GM21825 (cell line): Measurements from ENCODE around the gene ATP8B3.

ENCODE experiments used
- ATAC-seq: cut with Tn5 transposase; IDR thresholded peaks from one replicate; pipeline ENCODE4 v1.9.1; 2021; ENCODE audit warnings: mild to moderate bottlenecking, moderate library complexity; ENCODE audit not compliant: unreplicated experiment

The ATP8B3 gene, protein sequence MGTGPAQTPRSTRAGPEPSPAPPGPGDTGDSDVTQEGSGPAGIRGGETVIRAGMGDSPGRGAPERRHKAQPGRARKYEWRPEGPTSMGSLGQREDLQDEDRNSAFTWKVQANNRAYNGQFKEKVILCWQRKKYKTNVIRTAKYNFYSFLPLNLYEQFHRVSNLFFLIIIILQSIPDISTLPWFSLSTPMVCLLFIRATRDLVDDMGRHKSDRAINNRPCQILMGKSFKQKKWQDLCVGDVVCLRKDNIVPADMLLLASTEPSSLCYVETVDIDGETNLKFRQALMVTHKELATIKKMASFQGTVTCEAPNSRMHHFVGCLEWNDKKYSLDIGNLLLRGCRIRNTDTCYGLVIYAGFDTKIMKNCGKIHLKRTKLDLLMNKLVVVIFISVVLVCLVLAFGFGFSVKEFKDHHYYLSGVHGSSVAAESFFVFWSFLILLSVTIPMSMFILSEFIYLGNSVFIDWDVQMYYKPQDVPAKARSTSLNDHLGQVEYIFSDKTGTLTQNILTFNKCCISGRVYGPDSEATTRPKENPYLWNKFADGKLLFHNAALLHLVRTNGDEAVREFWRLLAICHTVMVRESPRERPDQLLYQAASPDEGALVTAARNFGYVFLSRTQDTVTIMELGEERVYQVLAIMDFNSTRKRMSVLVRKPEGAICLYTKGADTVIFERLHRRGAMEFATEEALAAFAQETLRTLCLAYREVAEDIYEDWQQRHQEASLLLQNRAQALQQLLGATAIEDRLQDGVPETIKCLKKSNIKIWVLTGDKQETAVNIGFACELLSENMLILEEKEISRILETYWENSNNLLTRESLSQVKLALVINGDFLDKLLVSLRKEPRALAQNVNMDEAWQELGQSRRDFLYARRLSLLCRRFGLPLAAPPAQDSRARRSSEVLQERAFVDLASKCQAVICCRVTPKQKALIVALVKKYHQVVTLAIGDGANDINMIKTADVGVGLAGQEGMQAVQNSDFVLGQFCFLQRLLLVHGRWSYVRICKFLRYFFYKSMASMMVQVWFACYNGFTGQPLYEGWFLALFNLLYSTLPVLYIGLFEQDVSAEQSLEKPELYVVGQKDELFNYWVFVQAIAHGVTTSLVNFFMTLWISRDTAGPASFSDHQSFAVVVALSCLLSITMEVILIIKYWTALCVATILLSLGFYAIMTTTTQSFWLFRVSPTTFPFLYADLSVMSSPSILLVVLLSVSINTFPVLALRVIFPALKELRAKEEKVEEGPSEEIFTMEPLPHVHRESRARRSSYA (N-terminal part only)

DNA sequence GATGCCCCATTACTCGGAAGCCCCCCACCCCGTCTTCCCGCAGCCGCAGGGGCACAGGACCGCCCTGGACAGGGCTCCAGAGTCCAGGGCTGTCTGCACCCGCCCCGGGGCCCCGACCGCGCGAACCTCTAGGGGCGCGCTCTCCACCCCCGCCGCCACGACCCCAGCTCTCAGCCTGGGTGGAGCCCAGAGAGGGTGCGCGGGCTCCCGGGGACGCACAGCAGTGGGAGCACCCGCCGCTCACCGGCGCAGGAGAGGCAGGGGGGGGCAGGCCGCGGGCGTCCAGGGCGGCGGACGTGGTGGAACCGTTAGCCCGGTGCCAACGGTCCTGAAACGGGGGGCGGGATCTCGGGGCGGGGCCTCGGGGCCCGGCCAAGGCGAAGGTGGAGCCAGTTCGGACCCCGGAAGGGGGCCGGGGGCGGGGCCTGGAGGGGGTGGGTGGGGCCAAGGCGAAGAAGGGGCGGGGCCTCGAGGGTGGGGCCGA is at the start of gene ATP8B3:
Gene ATP8B3, minus strand, starts transcription at position 335 of the 484 bp plus-strand sequence. CDS start 540 bp downstream, outside the sequence.
- peak; percentile 2 for ATAC-seq

DNA sequence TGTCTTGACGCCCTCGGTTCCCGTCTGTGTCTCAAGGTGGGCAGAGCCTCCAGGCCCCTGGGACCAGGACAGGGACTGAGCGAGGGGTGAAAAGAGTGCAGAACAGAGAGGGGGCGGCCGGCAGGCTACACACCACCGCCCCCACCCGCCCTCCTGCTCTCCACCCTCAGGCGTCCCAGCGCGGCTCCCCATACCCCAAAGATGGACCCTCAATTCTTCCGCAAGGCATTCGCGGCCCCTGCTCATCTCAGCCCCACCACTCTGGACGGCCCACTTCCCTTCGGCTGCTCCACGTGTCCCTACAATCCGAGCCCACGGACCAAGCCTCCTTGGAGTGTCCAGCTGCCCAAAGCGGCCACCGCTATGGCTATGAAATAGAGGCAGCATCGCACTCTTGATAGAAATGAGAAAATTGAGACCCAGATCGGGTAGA is 49.5 kb upstream of the ATP8B3 start:
- ATAC-seq = no peak

DNA sequence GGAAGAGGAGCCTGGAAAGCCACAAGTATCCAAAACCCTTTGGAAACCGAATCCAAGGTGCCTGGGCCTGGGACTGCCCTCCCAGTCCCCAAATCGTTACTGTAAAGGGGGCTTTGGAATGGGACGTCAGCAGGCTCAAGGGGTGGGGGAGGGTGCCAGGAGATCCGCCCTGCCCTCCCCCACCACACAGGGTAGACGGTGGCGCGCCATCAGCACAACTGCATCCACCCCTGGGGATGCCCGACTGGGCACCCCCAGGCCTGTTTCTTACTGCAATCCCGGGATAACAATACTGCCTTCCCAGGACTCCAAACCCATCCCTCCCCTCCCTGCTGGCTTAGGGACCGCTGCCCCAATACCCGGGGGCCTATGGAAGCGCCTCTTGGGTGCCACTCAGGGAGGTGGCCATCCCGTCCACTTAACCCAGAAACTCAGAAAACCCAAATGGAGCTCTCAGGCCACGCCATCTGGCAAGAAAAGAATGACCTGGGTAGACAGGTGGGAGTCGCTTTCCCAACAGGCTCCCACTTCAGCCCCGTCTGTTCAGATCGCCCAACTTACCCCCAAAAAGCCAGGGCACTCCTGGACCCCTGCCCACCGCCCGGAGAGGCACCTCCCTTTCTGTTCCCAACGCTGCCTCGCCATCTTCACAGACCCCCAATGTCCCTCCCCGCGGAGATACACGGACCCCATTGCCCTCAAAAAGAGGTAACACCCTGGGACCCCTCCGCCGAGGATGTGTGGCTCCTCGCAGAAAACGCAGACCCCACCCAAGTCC is 48.9 kb upstream of the ATP8B3 start:
- ATAC-seq = no peak

DNA sequence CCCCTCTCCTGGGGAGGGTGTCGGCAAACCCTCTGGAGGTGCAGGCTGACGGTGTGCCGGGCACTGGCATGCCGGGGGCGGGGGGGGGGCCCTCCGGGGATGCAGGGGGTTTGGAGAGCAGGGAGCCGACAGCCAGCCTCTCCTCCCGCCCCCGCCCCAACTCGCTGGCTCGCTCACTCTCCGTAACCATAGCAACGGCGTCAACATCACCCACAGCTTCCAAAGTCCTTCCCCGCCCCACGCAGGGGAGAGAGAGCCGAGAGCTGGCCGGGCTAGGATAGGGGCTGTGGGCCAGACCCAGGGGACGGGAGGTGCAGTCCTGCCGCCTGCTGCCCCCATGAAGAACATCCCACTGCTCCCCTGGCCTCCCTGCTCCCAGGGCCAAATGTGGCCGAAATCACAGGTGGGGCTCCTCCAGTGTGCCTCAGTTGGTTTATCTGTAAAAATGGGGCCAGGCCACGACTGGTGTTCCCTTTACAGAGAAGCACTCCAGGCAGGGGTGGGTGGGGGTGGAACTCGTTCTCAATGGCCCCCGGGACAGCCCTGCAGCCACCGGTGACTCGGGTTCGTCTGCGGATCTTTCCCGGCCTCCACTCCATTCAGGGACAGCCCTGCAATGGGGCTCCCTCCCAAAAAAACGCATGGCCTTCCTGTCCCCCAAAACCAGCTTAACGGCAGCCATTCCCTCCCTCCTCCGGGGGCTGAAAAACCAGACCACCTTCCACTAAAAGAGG is 48.1 kb upstream of the ATP8B3 start:
- ATAC-seq = no peak

DNA sequence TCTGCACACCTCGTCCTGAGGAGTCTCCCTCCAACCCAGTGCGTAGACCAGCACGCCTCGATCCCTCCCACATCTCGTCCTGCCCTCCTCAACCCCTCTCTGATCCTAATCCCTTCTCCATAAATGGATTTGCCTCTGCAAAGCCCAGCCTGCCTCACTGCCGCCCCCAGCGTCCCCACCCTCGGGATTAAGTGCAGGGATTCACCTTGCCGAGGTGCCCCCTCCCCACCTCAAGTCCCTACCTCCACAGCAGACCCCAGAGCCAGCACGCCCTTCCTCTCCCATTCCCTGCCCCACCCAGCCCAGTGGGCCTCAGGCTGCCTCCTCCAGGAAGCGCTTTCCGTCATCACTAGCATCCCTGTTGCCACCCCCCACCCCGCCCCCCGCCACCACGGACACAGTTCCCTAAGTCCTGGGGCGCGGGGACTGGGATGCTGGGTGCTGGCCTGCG is 47.3 kb upstream of the ATP8B3 start:
- no peak for ATAC-seq

DNA sequence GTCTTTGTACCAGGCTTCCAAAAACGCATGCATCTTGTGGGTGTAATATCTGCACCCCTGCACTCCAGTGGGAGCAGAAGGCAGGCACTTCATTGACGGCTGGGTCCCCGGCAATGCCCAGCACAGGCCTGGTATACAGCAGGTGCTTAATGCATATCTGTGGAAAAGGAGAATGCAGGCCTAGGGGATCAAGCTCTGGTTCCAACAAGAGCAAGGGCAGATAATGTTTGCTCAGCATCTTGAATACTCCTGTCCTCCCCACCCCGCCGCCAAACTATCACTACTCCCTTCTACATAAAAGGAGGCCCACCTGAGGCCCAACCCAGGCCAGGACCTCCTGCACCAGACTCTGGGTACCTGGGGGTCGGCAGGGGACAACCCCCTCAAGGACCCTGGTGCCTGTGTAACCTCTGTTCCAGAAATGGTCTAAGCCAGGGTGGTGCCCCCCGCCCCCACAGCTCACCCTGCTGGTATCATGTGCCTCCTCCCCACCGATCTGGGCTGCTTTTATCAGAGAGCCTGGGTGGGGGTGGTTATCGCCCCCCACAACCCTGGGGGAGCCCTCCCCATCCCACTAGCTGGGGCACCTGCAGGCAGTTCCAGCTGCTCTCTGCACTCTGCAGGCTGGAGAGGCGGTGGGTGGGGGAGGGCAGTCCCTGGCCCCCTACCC is 46.5 kb upstream of the ATP8B3 start:
- ATAC-seq = no peak

DNA sequence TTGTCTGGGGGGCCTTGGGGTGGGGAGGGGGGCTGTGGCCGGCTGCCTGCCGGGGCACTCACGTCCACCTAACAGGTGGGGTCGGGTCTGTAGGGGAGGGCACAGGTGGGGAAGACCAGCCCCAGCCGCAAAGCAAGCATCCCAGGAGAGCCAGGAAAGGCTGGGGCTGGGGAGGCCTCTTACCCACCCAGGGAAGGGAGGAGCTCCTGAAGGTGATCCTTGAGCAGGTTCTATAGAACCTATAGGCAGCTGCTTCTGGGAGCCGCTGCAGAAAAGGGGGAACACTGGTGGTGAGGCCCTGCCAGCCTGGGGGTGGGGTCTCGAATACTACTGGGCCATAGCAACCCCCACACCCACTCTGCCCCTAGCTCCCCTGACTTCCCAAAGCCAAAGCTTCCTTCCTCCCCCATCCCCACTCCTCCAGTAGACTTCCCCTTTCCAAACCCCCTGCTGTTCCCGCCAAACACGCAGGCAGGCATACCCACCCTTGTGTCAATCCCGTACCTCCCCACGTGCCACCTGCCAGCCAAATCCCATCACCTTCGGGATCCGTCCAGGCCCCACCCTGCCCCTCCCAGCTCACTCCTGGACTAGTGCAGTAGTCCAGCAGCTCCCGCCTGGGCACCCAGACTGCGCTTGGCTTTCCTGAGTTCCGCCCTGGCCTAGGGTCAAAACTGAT is 45.7 kb upstream of the ATP8B3 start:
- no peak for ATAC-seq

DNA sequence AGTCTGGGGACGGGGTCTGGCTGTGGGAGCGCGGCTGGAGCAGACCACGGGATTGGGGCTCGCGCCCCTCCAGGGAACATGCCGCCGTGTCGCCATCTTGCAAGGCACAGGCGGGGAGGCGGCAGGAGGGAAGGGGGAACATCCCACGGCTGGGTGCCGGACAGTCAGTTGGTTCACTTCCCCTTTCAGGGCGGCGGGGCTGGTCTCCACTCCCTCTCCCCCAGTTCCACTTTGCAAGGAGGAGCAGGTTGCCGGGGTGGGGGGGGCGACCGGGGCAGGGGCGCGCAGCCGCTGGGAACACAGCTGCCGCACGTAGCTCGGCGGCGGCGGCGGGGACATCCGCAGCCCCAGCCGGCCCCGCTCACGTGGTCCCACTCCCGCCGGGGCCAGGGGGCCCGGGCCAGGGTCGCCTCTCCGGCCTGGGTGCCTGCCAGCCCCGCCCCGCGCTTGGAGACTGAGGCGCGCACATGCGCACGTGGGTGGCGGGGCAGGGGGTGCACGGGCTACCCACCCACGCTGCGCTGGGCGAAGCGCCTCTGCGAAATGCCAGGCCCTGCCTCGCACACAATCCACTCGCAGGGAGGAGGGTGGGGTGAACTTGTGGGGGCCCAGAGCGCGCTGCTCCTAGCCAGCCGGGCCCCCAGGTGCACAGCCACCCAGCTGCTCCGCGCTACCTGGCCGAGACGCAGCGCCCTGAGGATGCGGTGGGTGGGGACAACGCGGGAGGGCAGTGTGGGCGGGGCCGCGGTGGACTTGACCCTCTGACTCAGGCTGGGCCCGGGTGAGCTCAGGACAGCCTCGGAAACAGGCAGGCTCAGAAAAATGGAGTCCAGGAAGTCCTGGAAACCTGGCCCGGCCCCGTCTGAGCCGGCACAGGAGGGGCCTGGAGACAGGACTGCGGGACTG is 44.9 kb upstream of the ATP8B3 start:
- no peak for ATAC-seq

DNA sequence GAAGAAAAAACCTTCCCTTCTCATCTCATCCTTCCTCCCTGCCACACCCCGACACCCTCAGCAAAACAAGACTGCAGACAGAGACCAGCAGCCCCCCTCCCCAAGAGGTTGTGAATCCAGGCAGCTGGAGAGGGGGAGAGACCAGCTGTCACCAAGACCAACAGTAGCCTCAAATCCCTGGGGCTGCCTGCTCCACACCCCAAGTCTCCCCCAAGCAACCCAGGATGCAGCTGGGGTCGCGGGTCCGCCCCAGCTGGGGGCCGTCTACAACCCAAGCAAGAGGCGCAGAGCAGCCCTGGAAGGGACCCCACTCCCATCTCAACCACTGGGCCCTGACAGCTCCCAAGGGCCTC is 44.2 kb upstream of the ATP8B3 start:
- ATAC-seq = no peak

DNA sequence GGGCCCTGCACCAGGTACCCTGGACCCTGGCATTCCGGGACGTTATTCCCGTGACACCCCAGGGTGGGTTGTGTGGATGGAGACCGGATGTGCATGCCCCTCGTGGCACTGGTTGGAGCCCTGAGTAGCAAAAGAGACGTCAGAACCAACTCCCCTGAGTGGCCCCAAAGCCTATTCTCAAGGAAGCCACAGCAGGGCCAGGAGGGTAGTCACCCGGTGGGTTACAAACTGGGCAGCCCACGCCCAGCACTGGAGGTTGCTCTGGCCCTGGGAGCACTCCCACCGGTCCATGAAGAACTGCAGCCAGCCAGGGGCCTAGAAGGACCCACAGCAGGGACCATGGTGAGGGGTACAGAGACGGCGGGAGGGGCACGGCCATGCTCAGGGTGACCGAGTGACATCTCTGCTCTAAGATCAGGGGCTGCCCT is 43.8 kb upstream of the ATP8B3 start:
- ATAC-seq = peak; percentile 1

DNA sequence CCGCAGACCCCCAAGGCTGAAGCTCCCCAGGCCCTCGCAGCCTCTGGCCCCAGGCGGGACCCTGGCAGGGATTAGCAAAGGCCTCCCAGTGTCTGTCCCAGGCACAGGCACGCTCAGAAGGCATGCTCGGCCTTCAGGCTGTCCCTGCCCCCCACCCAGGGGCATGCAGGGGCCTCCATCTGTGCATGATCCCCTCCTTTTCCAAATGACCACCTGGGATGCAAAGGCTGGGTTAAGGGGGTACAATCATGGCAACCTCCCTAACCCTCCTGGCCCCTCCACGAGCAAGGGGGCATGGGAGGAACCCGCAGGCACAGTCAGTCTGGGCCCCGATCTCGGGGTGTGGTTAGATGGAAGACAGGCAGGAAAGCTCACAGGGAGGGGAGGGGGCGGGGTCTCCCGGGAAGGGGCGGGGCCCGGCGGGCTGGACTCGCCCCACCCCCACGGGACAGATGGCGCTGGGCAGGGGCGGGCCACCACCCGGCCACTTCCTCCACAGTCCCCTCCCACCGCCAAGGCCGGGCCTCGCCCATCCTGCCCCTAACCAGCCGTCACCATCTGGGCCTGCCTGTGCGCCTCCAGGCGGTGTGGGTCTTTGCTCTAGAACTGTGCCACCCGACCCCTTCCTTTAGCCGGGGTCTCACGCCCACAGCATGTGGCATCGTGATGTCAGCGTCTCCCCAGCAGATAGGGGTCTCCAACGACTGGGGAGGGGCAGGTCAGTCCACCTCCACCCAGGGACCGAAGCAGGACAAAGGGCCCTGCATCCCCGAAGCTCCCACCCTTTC is 43.2 kb upstream of the ATP8B3 start:
- peak; percentile 41 for ATAC-seq

DNA sequence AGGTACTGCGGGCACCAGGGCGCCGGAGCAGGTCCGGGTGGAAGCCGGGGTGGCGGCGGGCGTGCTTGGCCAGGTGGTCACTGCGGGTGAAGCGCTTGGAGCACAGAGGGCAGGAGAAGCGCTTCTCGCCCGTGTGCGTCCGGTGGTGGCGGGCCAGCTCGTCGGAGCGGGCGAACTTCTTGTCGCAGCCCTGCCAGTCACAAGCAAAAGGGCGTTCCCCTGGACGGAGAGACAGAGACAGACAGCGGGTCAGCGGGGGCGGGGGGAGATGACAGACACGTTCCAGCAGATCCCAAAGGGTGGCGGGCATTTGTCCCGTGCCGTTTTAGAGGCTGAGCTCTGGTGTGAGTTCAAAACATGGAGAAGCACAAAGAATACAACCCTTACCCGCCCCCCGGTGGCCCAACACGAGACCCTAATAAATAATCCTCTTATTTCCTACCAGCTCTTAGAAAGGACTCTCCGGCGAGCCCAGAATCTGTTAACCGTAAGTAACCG is 42.5 kb upstream of the ATP8B3 start:
- no peak for ATAC-seq

DNA sequence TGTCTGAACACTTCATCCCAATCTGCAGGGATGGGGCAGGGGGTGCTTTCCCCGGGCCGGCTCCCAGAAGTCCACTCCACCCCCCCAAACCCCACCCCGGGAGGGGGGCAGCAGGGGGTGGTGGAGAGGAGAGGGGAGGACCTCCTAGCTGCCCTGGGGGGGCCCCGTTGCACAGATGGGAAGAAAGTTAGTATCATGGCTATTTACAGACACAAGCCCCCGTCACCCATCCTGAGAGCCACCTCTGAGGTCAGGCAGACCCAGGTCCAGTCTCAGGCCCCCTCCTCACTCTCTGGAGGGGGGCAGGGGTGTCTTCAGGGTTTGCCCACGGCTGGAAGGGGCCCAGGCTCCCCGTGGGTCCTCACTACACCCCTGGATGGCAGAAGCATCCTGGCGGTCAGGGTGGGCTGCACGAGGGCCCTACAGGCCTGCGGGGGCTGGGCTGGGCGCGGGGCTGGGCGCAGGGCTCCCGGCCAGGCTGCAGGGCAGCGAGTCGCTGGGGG is 42.0 kb upstream of the ATP8B3 start:
- ATAC-seq = no peak

DNA sequence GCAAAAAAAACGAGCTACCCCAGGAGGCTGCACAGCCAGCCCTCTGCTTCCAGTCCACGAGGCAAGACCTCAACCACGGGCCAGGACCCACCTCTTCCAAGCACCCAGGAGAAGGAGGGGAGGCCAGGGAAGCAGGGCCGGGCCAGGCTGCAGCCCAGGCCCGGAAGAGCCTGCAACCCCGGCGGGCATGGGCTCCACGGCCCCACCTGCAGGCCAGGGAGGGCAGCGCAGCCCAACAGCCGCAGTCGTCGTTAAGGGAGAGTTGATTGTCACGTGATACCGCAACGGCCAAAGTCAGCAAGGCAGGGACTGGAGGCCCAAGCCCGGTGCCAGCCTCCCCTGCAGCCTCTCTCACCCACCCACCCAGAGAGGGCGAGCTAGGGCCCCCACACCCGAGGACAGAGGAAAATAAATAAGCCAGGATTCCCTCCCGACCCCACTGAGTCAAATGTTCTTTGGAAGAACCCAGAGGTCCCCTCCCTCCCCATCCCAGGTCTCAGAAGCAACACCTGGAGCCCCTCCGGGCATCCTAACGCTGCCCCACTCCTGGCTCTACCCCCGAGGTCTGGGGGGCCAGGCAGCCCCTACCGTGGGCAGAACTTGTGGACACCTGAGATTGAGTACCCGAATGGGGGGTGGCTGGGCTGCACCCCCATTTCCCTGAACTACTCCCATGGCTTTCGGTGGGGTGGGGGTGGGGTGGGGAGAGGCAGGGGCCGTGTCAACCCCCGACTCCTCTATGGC is 41.4 kb upstream of the ATP8B3 start:
- no peak for ATAC-seq

DNA sequence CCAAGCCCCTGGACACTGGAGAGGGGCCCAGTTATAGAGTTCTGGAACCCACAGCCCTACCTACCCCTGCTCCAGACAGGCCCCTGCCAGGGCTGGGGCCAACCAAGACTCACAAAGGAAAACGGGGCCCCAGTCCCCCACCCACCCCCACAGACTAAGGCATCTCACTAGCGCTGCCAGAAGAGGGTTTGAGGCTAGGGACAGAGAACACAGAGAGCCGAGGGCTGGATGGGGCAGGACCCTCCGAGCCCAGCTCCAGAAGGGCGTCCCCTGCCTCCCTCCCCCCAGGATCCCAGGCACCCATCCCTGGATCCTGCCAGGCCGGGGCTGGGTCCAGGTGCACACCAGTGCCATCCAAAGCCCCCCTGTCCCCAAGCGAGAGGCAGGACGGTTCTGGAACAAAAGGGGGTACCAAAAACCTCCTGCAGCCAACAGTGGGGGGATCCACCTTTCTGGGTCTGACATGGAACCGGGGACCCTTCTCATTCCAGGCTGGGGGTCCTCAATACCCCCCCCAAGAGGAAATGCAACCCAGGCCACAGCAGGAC is 40.6 kb upstream of the ATP8B3 start:
- no peak for ATAC-seq
